ENCODE results near the gene RBFOX2.

- TF ChIP-seq CTCF (IDR thresholded peaks at IDR 0.05; ENCODE audit: low read length) (no peak), EZH2 (IDR thresholded peaks at IDR 0.05; ENCODE audit: borderline replicate concordance, low read length) (no peak)
These were observed 165.2 kb downstream of the RBFOX2 start for GRCh38 chr22:35863432-35863831.

Measured in OCI-LY1 (cell line).